ENCODE measurements around the gene SUCO.
"Not testable (repeated sequence)": the region's sequence is repeated elsewhere in the genome, so short reads cannot be mapped to it uniquely, and the experiment has no call there.

Gene SUCO

GRCh38 chr1:172582889-172583288 is 49.9 kb downstream of the SUCO start:
- no peak overlapping the region for H3K4me3 ChIP-seq (ENCODE audit: insufficient read depth, low read depth, low read length, poor library complexity, severe bottlenecking)
- H3K36me3 ChIP-seq (ENCODE audit: control insufficient read depth, insufficient read depth, low read length) = peaks cover 21% of the 10 kb centered on the region
- no peak overlapping the region for H3K27ac ChIP-seq (ENCODE audit: insufficient read depth, low read length, poor library complexity, severe bottlenecking)
- H3K27me3 ChIP-seq (replicated peaks; ENCODE audit: control insufficient read depth, insufficient read depth, low read length, poor library complexity, severe bottlenecking) = no peaks in the 10 kb centered on the region
- H3K9me3 ChIP-seq (ENCODE audit: control insufficient read depth, low read length) = no peaks in the 10 kb centered on the region
- no peaks in the 10 kb centered on the region for H3K4me1 ChIP-seq (ENCODE audit: control insufficient read depth, insufficient read depth, low read length, poor library complexity, severe bottlenecking)
- no peak for DNase-seq

DNA sequence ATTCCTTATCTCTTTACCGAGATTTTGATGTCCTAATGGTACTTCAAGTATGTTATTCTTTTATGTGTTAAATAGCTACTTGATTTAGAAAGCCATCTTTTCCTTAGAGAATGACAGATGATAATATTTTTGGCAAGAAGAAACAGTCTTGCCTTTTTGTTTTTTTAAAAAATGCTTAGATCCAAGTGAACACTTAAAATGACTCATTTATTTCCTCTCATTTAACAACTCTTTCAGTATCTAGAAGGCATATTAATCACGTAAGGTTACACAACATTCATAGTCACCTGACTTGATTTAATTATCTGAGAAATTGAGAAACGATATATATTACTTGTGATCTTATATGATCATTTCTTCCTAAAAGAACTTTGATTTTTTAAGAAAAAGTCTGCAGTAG is 52.4 kb downstream of the SUCO start:
- Histone ChIP-seq H3K27me3 (replicated peaks; ENCODE audit: control insufficient read depth, insufficient read depth, low read length, poor library complexity, severe bottlenecking) (no peaks in the 10 kb centered on the region), H3K36me3 (ENCODE audit: control insufficient read depth, insufficient read depth, low read length) (peaks cover 14% of the 10 kb centered on the region), H3K4me1 (ENCODE audit: control insufficient read depth, insufficient read depth, low read length, poor library complexity, severe bottlenecking) (no peaks in the 10 kb centered on the region), H3K4me3 (ENCODE audit: insufficient read depth, low read depth, low read length, poor library complexity, severe bottlenecking) (no peak overlapping the region), H3K27ac (ENCODE audit: insufficient read depth, low read length, poor library complexity, severe bottlenecking) (no peak overlapping the region), H3K9me3 (ENCODE audit: control insufficient read depth, low read length) (no peaks in the 10 kb centered on the region)
- no peak for DNase-seq

GRCh38 chr1:172585861-172586260 is 52.9 kb downstream of the SUCO start:
- H3K4me1 ChIP-seq (ENCODE audit: control insufficient read depth, insufficient read depth, low read length, poor library complexity, severe bottlenecking) = no peaks in the 10 kb centered on the region
- no peak overlapping the region for H3K4me3 ChIP-seq (ENCODE audit: insufficient read depth, low read depth, low read length, poor library complexity, severe bottlenecking)
- no peak overlapping the region for H3K27ac ChIP-seq (ENCODE audit: insufficient read depth, low read length, poor library complexity, severe bottlenecking)
- no peaks in the 10 kb centered on the region for H3K27me3 ChIP-seq (replicated peaks; ENCODE audit: control insufficient read depth, insufficient read depth, low read length, poor library complexity, severe bottlenecking)
- no peaks in the 10 kb centered on the region for H3K9me3 ChIP-seq (ENCODE audit: control insufficient read depth, low read length)
- peaks cover 19% of the 10 kb centered on the region for H3K36me3 ChIP-seq (ENCODE audit: control insufficient read depth, insufficient read depth, low read length)
- no peak for DNase-seq

- no peak overlapping the region for H3K27ac ChIP-seq (ENCODE audit: insufficient read depth, low read length, poor library complexity, severe bottlenecking)
- H3K27me3 ChIP-seq (replicated peaks; ENCODE audit: control insufficient read depth, insufficient read depth, low read length, poor library complexity, severe bottlenecking) = no peaks in the 10 kb centered on the region
- H3K9me3 ChIP-seq (ENCODE audit: control insufficient read depth, low read length) = no peaks in the 10 kb centered on the region
- H3K4me1 ChIP-seq (ENCODE audit: control insufficient read depth, insufficient read depth, low read length, poor library complexity, severe bottlenecking) = no peaks in the 10 kb centered on the region
- DNase-seq = no peak
- no peak overlapping the region for H3K4me3 ChIP-seq (ENCODE audit: insufficient read depth, low read depth, low read length, poor library complexity, severe bottlenecking)
- peaks cover 21% of the 10 kb centered on the region for H3K36me3 ChIP-seq (ENCODE audit: control insufficient read depth, insufficient read depth, low read length)
These were observed 55.6 kb downstream of the SUCO start for GRCh38 chr1:172588296-172589291.

DNA sequence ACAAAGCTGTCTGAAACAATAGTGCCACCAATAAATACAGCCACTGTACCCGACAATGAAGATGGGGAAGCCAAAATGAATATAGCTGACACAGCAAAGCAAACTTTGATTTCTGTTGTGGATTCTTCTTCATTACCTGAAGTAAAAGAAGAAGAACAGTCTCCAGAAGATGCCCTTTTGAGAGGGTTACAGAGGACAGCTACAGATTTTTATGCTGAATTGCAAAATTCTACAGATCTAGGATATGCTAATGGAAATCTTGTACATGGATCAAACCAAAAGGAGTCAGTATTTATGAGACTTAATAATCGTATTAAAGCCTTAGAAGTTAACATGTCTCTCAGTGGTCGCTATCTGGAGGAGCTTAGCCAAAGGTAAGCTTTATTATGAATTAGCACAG is 56.6 kb downstream of the SUCO start:
- no peaks in the 10 kb centered on the region for H3K9me3 ChIP-seq (ENCODE audit: control insufficient read depth, low read length)
- no peaks in the 10 kb centered on the region for H3K27me3 ChIP-seq (replicated peaks; ENCODE audit: control insufficient read depth, insufficient read depth, low read length, poor library complexity, severe bottlenecking)
- H3K36me3 ChIP-seq (ENCODE audit: control insufficient read depth, insufficient read depth, low read length) = peaks cover 21% of the 10 kb centered on the region
- H3K4me3 ChIP-seq (ENCODE audit: insufficient read depth, low read depth, low read length, poor library complexity, severe bottlenecking) = no peak overlapping the region
- DNase-seq = no peak
- no peak overlapping the region for H3K27ac ChIP-seq (ENCODE audit: insufficient read depth, low read length, poor library complexity, severe bottlenecking)
- H3K4me1 ChIP-seq (ENCODE audit: control insufficient read depth, insufficient read depth, low read length, poor library complexity, severe bottlenecking) = no peaks in the 10 kb centered on the region

GRCh38 chr1:172591429-172591828 is 58.5 kb downstream of the SUCO start:
- not testable (repeated sequence) for H3K4me1 ChIP-seq (ENCODE audit: control insufficient read depth, insufficient read depth, low read length, poor library complexity, severe bottlenecking); H3K27me3 ChIP-seq (replicated peaks; ENCODE audit: control insufficient read depth, insufficient read depth, low read length, poor library complexity, severe bottlenecking); DNase-seq; H3K4me3 ChIP-seq (ENCODE audit: insufficient read depth, low read depth, low read length, poor library complexity, severe bottlenecking); H3K9me3 ChIP-seq (ENCODE audit: control insufficient read depth, low read length); H3K27ac ChIP-seq (ENCODE audit: insufficient read depth, low read length, poor library complexity, severe bottlenecking)
- peaks cover 21% of the 10 kb centered on the region for H3K36me3 ChIP-seq (ENCODE audit: control insufficient read depth, insufficient read depth, low read length)

GRCh38 chr1:172595066-172595465 is 62.1 kb downstream of the SUCO start:
- H3K4me3 ChIP-seq (ENCODE audit: insufficient read depth, low read depth, low read length, poor library complexity, severe bottlenecking); H3K4me1 ChIP-seq (ENCODE audit: control insufficient read depth, insufficient read depth, low read length, poor library complexity, severe bottlenecking); H3K27me3 ChIP-seq (replicated peaks; ENCODE audit: control insufficient read depth, insufficient read depth, low read length, poor library complexity, severe bottlenecking); DNase-seq; H3K27ac ChIP-seq (ENCODE audit: insufficient read depth, low read length, poor library complexity, severe bottlenecking); H3K9me3 ChIP-seq (ENCODE audit: control insufficient read depth, low read length): not testable (repeated sequence)
- peaks cover 21% of the 10 kb centered on the region for H3K36me3 ChIP-seq (ENCODE audit: control insufficient read depth, insufficient read depth, low read length)

GRCh38 chr1:172596782-172597181 is 63.8 kb downstream of the SUCO start:
- not testable (repeated sequence) for H3K4me3 ChIP-seq (ENCODE audit: insufficient read depth, low read depth, low read length, poor library complexity, severe bottlenecking); H3K27ac ChIP-seq (ENCODE audit: insufficient read depth, low read length, poor library complexity, severe bottlenecking); H3K4me1 ChIP-seq (ENCODE audit: control insufficient read depth, insufficient read depth, low read length, poor library complexity, severe bottlenecking); H3K27me3 ChIP-seq (replicated peaks; ENCODE audit: control insufficient read depth, insufficient read depth, low read length, poor library complexity, severe bottlenecking); H3K9me3 ChIP-seq (ENCODE audit: control insufficient read depth, low read length); DNase-seq
- peaks cover 18% of the 10 kb centered on the region for H3K36me3 ChIP-seq (ENCODE audit: control insufficient read depth, insufficient read depth, low read length)

- Histone ChIP-seq H3K9me3 (ENCODE audit: control insufficient read depth, low read length) (no peaks in the 10 kb centered on the region), H3K27ac (ENCODE audit: insufficient read depth, low read length, poor library complexity, severe bottlenecking) (no peak overlapping the region), H3K36me3 (ENCODE audit: control insufficient read depth, insufficient read depth, low read length) (peaks cover 34% of the 10 kb centered on the region), H3K27me3 (replicated peaks; ENCODE audit: control insufficient read depth, insufficient read depth, low read length, poor library complexity, severe bottlenecking) (no peaks in the 10 kb centered on the region), H3K4me3 (ENCODE audit: insufficient read depth, low read depth, low read length, poor library complexity, severe bottlenecking) (no peak overlapping the region), H3K4me1 (ENCODE audit: control insufficient read depth, insufficient read depth, low read length, poor library complexity, severe bottlenecking) (no peaks in the 10 kb centered on the region)
- DNase-seq = no peak
These were observed 67.0 kb downstream of the SUCO start for GRCh38 chr1:172599912-172600311.

DNA sequence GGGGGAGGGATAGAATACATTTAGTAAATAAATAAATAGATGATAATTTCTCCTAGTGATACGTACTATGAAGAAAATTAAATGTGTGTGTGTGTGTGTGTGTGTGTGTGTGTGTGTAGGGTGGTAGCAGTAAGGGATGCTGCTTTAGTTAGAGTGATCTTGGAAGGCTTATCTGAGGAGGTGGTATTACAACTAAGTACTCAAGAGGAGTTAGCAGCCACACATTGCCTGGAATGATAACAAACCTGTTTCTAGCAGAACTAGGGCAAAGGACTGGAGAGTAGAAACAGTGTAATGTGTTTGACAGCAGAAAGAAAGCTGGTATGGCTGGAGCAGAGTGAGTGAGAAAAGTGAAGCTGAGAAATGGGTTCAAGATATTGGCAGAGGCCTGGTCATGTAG is 67.7 kb downstream of the SUCO start:
- no peaks in the 10 kb centered on the region for H3K4me1 ChIP-seq (ENCODE audit: control insufficient read depth, insufficient read depth, low read length, poor library complexity, severe bottlenecking)
- no peaks in the 10 kb centered on the region for H3K27me3 ChIP-seq (replicated peaks; ENCODE audit: control insufficient read depth, insufficient read depth, low read length, poor library complexity, severe bottlenecking)
- no peak for DNase-seq
- H3K4me3 ChIP-seq (ENCODE audit: insufficient read depth, low read depth, low read length, poor library complexity, severe bottlenecking) = no peak overlapping the region
- peaks cover 34% of the 10 kb centered on the region for H3K36me3 ChIP-seq (ENCODE audit: control insufficient read depth, insufficient read depth, low read length)
- no peak overlapping the region for H3K27ac ChIP-seq (ENCODE audit: insufficient read depth, low read length, poor library complexity, severe bottlenecking)
- H3K9me3 ChIP-seq (ENCODE audit: control insufficient read depth, low read length) = no peaks in the 10 kb centered on the region

All from effector memory CD4-positive, alpha-beta T cell (primary cell).